OCI-LY1 (cell line): Measurements from ENCODE around the gene MGAT5B.

Experiments
- EZH2 ChIP-seq: fragments of 200-600 bp; sonication (generic), shearing (Covaris generic); IDR thresholded peaks from 2 replicates; pipeline ENCODE4 v1.8.0; 2017; ENCODE audit warnings: borderline replicate concordance, mixed run types, mild to moderate bottlenecking, antibody characterized with exemption, low read length, moderate library complexity, mixed read lengths
- TF ChIP-seq, protein P1 (sequence below): fragments of 200-600 bp; sonication (generic), shearing (Covaris generic); IDR thresholded peaks from 2 replicates; pipeline ENCODE4 v1.5.1; 2017; ENCODE audit warnings: mild to moderate bottlenecking, antibody characterized with exemption, low read length, moderate library complexity, mixed read lengths

DNA sequence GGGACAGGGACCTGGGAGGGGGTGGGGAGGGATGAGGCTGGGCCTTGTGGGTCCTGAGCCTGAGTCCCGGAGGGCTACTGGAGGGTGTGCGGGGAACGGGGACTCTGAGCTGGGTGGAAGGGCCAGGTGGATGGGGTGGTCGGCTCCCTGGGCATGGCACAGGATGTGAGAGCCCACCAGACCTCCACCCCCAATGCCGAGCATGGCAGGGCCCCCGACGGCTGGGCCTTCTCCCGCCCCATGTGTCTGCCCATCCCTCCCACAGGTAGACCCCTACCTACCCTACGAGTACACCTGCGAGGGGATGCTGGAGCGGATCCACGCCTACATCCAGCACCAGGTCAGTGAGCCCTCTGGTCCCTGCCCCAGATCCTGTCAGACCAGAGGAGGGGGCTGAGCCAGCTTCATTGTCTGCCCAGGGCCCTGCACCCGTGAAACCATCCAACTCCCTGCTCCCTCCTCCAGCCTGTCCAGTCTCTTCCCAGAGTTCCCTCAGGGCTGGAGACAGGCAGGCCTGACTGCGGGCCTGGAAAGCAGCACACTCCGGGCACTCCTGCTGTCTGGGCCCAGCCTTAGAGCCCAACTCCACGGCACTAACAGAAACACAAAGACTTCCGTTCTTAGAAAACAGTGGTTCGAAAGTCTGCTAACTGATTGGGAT is 78.0 kb downstream of the MGAT5B start:
- TF ChIP-seq, protein P1, sequence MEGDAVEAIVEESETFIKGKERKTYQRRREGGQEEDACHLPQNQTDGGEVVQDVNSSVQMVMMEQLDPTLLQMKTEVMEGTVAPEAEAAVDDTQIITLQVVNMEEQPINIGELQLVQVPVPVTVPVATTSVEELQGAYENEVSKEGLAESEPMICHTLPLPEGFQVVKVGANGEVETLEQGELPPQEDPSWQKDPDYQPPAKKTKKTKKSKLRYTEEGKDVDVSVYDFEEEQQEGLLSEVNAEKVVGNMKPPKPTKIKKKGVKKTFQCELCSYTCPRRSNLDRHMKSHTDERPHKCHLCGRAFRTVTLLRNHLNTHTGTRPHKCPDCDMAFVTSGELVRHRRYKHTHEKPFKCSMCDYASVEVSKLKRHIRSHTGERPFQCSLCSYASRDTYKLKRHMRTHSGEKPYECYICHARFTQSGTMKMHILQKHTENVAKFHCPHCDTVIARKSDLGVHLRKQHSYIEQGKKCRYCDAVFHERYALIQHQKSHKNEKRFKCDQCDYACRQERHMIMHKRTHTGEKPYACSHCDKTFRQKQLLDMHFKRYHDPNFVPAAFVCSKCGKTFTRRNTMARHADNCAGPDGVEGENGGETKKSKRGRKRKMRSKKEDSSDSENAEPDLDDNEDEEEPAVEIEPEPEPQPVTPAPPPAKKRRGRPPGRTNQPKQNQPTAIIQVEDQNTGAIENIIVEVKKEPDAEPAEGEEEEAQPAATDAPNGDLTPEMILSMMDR, result no peak
- TF ChIP-seq EZH2, result no peak
